SHP77 treated with DMSO at 0.1 percent for 48 hours (cell line): Measurements from ENCODE around the gene NOP9.
A peak's percentile ranks its signal among the peaks of the same experiment; 100 is the strongest.
"Not testable (repeated sequence)": the region's sequence is repeated elsewhere in the genome, so short reads cannot be mapped to it uniquely, and the experiment has no call there.

ENCODE experiments used
- DNase-seq: peaks from one replicate; lab custom pipeline; 2025; lab: John Stamatoyannopoulos, UW

NOP9 gene

DNA sequence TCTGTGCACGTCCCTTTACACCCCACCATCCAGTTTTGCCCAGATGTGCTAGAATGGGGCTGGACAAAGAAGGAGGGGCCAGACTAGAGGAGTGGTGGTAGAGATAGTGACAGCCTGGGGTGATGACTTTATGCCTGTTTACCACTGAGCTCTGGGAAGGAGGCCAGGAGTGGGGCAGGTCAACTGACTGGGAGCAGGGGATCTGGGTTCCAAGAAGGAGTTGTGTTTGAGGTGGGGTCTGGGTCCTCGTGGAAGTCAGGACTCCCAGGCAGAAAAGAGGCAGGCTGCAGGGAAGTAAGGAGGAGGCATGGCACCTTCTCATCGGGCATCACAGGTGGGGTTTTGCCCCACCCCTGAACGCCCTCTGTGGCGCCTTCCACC is 10.6 kb downstream of the NOP9 start:
- DNase-seq = no peak

DNA sequence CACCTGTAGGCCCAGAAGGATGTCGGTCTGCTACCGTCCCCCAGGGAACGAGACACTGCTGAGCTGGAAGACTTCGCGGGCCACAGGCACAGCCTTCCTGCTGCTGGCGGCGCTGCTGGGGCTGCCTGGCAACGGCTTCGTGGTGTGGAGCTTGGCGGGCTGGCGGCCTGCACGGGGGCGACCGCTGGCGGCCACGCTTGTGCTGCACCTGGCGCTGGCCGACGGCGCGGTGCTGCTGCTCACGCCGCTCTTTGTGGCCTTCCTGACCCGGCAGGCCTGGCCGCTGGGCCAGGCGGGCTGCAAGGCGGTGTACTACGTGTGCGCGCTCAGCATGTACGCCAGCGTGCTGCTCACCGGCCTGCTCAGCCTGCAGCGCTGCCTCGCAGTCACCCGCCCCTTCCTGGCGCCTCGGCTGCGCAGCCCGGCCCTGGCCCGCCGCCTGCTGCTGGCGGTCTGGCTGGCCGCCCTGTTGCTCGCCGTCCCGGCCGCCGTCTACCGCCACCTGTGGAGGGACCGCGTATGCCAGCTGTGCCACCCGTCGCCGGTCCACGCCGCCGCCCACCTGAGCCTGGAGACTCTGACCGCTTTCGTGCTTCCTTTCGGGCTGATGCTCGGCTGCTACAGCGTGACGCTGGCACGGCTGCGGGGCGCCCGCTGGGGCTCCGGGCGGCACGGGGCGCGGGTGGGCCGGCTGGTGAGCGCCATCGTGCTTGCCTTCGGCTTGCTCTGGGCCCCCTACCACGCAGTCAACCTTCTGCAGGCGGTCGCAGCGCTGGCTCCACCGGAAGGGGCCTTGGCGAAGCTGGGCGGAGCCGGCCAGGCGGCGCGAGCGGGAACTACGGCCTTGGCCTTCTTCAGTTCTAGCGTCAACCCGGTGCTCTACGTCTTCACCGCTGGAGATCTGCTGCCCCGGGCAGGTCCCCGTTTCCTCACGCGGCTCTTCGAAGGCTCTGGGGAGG is 11.3 kb downstream of the NOP9 start, which contains the start of gene LTB4R:
LTB4R (plus strand) TSS at position 857 of the 959 bp plus-strand sequence. CDS start 4,150 bp downstream, outside the sequence.
- peak; percentile 76 for DNase-seq

- DNase-seq = no peak
Measured at GRCh38 chr14:24311837-24312615, 12.4 kb downstream of the NOP9 start.

- no peak for DNase-seq
Measured at GRCh38 chr14:24312736-24313507, 13.3 kb downstream of the NOP9 start.

GRCh38 chr14:24313913-24314312 is 14.3 kb downstream of the NOP9 start:
- no peak for DNase-seq

GRCh38 chr14:24314377-24315193 is 14.9 kb downstream of the NOP9 start:
- DNase-seq = no peak

DNA sequence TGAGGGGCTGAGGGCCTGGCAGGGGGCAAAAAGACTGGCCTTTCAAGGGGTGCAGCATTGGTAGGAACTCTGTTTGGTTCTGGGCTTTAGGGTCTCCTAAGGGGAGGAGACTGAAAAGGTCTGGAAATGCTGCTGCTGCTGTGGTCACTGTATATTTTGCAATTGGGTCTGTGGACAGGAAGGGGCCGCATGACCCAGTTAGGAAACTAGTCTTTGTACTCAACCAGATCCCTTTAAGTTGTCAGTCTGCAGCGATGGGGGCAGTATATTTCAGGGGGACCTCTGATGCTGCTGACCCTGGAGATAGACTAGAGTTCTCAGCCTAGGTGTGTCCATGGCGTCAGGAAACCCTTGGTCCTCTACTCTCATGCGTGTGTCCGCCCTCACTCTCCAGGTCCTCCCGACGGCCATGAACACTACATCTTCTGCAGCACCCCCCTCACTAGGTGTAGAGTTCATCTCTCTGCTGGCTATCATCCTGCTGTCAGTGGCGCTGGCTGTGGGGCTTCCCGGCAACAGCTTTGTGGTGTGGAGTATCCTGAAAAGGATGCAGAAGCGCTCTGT is 15.7 kb downstream of the NOP9 start:
- no peak for DNase-seq

GRCh38 chr14:24315807-24316596 is 16.4 kb downstream of the NOP9 start:
- no peak for DNase-seq

GRCh38 chr14:24316597-24316950 is 16.9 kb downstream of the NOP9 start:
- DNase-seq = no peak

- DNase-seq = no peak
Measured at GRCh38 chr14:24317141-24317928, 17.7 kb downstream of the NOP9 start.

- DNase-seq = no peak
Measured at GRCh38 chr14:24321212-24321975, 21.7 kb downstream of the NOP9 start.

DNA sequence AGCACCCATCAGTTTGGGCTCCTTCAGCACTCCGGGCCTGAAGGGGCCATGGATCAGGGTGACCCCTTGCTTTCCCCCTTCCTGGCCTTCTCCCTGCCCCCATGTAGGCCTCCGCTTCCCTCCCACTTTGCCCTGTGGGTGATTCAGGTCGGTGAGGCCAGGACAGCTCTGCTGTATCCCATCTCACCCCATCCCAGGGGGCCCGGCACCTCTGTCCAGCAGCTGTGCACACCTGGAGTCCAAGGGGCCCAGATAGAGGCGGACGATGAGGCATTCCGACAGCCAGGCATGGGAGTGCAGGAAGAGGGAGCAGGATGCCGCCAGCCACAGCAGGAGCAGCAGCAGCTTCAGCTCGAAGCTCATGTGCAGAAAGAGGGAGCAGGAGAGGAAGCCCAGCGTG is 23.0 kb downstream of the NOP9 start:
- no peak for DNase-seq

DNA sequence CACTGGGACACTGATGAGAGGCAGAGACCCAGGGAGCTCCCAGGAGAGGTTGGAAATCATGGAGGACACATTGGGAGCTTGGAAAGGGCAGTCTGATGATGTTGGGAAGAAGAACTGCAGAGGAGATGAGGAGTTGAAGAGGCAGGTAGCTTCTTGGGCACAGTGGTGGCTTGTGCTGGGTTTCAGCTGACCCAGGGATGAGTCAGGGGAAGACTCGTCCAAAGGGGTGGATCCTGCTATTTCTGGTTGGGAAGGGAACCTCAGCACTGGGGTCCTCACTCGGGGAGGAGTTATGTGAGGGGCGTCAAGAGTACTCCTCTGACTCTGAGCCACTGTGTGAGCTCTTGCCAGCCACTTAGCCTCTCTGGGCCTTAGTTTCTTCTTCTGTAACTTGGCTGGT is 23.7 kb downstream of the NOP9 start:
- no peak for DNase-seq

DNA sequence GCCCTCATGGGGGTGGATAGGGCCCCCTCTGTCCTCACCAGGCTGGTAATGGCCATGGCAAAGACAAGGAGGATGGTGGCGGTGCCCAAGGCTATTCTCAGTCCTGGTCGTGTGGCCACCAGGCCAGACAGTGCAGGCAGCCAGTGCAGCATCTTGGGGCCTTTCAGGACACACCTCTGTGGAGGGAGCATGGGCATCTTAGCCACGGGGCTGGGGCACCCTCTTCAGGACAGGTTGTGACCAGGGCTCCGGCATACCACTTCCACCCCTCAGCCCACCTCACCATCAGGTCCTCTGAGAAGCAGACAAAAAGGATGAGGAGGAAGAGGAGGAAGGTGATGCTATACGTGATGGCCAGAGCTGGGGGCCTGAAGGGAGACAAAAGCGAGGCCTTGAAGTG is 24.4 kb downstream of the NOP9 start:
- no peak for DNase-seq

- DNase-seq = no peak
Measured at GRCh38 chr14:24325041-24325530, 25.4 kb downstream of the NOP9 start.

- DNase-seq = no peak
Measured at GRCh38 chr14:24325963-24326362, 26.3 kb downstream of the NOP9 start.

DNA sequence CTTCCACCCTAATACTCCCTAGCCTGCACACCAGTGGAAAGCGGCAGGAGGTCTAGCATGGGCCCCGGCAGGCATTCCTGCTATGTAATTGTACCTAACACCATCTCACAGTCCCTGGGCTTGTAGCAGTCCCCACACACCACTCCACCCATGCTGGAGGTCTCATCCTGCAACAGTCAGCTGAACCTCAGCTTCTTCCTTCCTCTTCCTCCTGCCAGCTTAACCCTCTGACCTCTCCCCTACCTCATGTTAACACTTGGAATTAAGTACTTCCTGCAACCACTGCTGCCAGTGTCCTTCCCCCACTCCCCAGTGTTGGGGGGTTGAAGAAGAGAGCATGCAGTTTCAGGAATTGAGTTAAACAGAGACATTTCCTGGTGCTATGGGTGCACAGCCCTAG is 27.7 kb downstream of the NOP9 start:
- no peak for DNase-seq

GRCh38 chr14:24327914-24328313 is 28.3 kb downstream of the NOP9 start:
- DNase-seq = not testable (repeated sequence)
